Heart left ventricle (tissue), 16 donors: ENCODE data around the gene MYO1G. TPM values are rescaled to one million over a fixed set of nuclear protein-coding genes. Genes with fewer than 3 reads are reported as not detected.

Experiments used
- ATAC-seq, 4 donors: fragments of 200-7000 bp; cut with Tn5 transposase; one replicate each; pipeline ENCODE4 v1.9.1; 2020 to 2022; ENCODE audit warnings: moderate library complexity in 4 of 4, mild to moderate bottlenecking in 3 of 4, moderate number of reproducible peaks in 1 of 4
- DNase-seq, 5 donors: peaks; one replicate each; pipeline ENCODE4 v3.0.0-alpha.2; 2020
- H3K27ac ChIP-seq, 12 donors: fragments of 200-600 bp; sonication (generic) in 4 of 12; one replicate each; pipeline versions ENCODE4 v1.5.0 to v1.8.0; 2016 to 2022; ENCODE audit warnings: mild to moderate bottlenecking in 2 of 12
- H3K27me3 ChIP-seq, 9 donors: fragments of 200-600 bp; sonication (generic) in 2 of 9; one replicate each; pipeline versions ENCODE4 v1.5.1 to v1.8.0; 2016 to 2022; ENCODE audit warnings: mild to moderate bottlenecking in 3 of 9
- H3K36me3 ChIP-seq, 9 donors: fragments of 200-600 bp; sonication (generic) in 2 of 9; one replicate each; pipeline versions ENCODE4 v1.5.0 to v1.8.0; 2018 to 2022; ENCODE audit warnings: mild to moderate bottlenecking in 2 of 9
- H3K4me1 ChIP-seq, 12 donors: fragments of 200-600 bp; sonication (generic) in 4 of 12; one replicate each; pipeline versions ENCODE4 v1.5.0 to v1.8.0; 2016 to 2022; ENCODE audit warnings: mild to moderate bottlenecking in 3 of 12
- H3K4me3 ChIP-seq, 12 donors: fragments of 200-600 bp; sonication (generic) in 4 of 12; one replicate each; pipeline versions ENCODE4 v1.5.0 to v1.8.0; 2017 to 2022; ENCODE audit warnings: mild to moderate bottlenecking in 9 of 12, moderate library complexity in 4 of 12
- H3K9me3 ChIP-seq, 12 donors: fragments of 200-600 bp; sonication (generic) in 4 of 12; one replicate each; pipeline versions ENCODE4 v1.5.0 to v1.8.0; 2016 to 2022; ENCODE audit warnings: mild to moderate bottlenecking in 1 of 12
- POLR2A ChIP-seq, 2 donors: fragments of 450-650 bp; IDR thresholded peaks; one replicate each; pipeline ENCODE4 v1.6.1; 2017; ENCODE audit warnings: antibody characterized with exemption in 2 of 2, mild to moderate bottlenecking in 2 of 2, moderate library complexity in 2 of 2
- WGBS, 4 donors: extraction: QIAGEN DNeasy Blood & Tissue Kit in 2 of 4; methylation state at CpG; one replicate each; pipeline versions ENCODE4 v1.1.5 to v1.1.7; 2013 to 2018; 5-methylcytosine and 5-hydroxymethylcytosine counted together
- intact Hi-C, 10 donors: fragments of 100-400 bp; cut with DNase I; formaldehyde crosslinking; loops; one replicate each; pipeline versions ENCODE4 v1.11.1 to v1.14.2; 2022
- polyA plus RNA-seq, 2 donors: library from polyadenylated mRNA; stranded (reverse); fragments of 200-250 nt; gene quantifications; one replicate each; pipeline ENCODE4 v1.2.3, GENCODE V29; 2013
- total RNA-seq, 9 donors: library from RNA; depleted of rRNA in 2 of 9; stranded (reverse); fragments of >200 nt in 2 of 9; fragmentation: NEBNext Ultra II Directional in 3 of 9; extraction: Animal tissue kit (Norgen Biotek cat#: 25700) in 3 of 9; gene quantifications; one replicate each; pipeline versions ENCODE4 v1.1.0 to v1.2.4, GENCODE V29; 2016 to 2023
- TF ChIP-seq, protein P1 (sequence below), 12 donors: fragments of 200-600 bp; sonication (generic) in 4 of 12; IDR thresholded peaks; one replicate each; pipeline versions ENCODE4 v1.5.0 to v1.8.0; 2018 to 2022; ENCODE audit warnings: antibody characterized with exemption in 12 of 12, mild to moderate bottlenecking in 5 of 12
- donor health status: ischemic (EF 13 %, LVEDD 7.1; RV severe dilation, severe dysfunction).
- donor health status: healthy with polysubstance abuse.
- donor health status: DM: no; HTN: yes; CAD: no.
- donor health status: DM: no; HTN: no; CAD: no.
- donor health status: ischemic (EF 25% LVEDD 6.9; RV normal size, moderate dysfunction).
- donor health status: ischemic (EF 25% LVEDD 5.7; RV mildly dilated, moderate dysfunction).
- donor health status: healthy.
- donor health status: DM: yes; HTN: yes; CAD: no.
- donor health status: ischemic (EF 35%, LVEDD 5.7; RV mildly dilated, moderate dysfunction).
- donor health status: nonischemic (EF 11% LVEDD 7.7; RV severe dilation, severe dysfunction).
- donor health status: DM: yes; HTN: yes; CAD: no.
- donor health status: PGD.
- donor health status: ischemic (EF 29% LVEDD 5.4; RV normal size, mild dysfunction).
- donor health status: nonischemic (EF 23%, LVEDD 6.1; RV moderate dilation, normal function).

Gene MYO1G
- total and polyA plus RNA-seq, 11 donors, result 0.13 to 19.0 (median 0.79) TPM

DNA sequence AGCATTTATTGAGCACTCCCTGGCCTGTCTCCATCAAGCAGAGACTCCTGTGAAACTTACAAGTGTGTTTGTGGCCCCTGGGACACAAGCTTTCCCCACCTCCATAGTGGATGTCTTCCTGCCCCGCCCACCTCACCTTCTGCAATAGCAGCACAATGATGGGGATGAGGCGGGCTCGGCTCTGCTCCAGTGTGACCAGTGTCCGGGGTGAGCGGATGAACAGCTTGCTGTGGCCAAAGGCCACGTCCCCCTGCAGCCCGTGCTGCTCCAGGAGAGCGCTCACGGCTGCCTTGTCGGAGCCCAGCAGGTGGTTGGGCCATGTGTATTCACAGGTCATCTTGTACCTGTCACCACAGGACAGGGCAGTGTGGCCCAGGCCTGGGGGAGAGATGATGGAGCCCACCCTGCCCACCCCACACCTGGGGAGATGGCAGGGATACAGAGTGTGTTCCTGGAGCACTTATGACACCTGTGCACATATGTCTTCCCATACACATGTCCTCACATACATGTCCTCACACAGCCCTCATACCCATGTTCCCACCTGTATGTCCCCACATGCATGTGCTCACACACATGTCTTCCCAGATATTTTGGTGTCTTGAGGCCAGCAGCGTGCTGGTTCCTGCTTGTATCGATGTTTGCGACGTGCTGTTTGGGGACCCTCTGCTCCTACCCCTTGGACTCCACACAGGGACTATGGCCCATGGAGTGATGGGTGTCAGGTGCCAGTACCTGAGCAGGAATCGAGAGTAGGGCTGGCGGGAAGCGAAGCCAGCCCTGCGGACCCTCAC lies 12.7 kb downstream of the MYO1G start:
- DNase-seq, result no peak
- Histone ChIP-seq H3K9me3 (no peaks in the 10 kb centered on the region), H3K27ac (no peak overlapping the region), H3K4me3 (no peak overlapping the region), H3K36me3 (peaks cover 0 to 48% (median 0%) of the 10 kb centered on the region in 9 donors), H3K4me1 (peaks cover 0 to 15% (median 10%) of the 10 kb centered on the region in 12 donors), H3K27me3 (peaks cover 0 to 17% (median 6%) of the 10 kb centered on the region in 9 donors)
- WGBS, 4 donors, result 92 to 95% (median 94%) methylated on average over 15 to 18 of the region's 18 CpGs
- TF ChIP-seq POLR2A (IDR thresholded peaks at IDR 0.05), result no peak
- TF ChIP-seq, protein P1, sequence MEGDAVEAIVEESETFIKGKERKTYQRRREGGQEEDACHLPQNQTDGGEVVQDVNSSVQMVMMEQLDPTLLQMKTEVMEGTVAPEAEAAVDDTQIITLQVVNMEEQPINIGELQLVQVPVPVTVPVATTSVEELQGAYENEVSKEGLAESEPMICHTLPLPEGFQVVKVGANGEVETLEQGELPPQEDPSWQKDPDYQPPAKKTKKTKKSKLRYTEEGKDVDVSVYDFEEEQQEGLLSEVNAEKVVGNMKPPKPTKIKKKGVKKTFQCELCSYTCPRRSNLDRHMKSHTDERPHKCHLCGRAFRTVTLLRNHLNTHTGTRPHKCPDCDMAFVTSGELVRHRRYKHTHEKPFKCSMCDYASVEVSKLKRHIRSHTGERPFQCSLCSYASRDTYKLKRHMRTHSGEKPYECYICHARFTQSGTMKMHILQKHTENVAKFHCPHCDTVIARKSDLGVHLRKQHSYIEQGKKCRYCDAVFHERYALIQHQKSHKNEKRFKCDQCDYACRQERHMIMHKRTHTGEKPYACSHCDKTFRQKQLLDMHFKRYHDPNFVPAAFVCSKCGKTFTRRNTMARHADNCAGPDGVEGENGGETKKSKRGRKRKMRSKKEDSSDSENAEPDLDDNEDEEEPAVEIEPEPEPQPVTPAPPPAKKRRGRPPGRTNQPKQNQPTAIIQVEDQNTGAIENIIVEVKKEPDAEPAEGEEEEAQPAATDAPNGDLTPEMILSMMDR (IDR thresholded peaks at IDR 0.05), result no peak
- no peak for ATAC-seq
- intact Hi-C loops, result loop anchor here in 1 of 10 donors (5.0 kb wide), 1 partner anchor 151 kb away; no protein-coding TSS in a partner anchor

GRCh38 chr7:44965441-44965903 lies 13.3 kb downstream of the MYO1G start:
- ATAC-seq (no peak), DNase-seq (no peak)
- H3K27ac ChIP-seq, result no peak overlapping the region
- peaks cover 0 to 15% (median 10%) of the 10 kb centered on the region in 12 donors for H3K4me1 ChIP-seq
- TF ChIP-seq POLR2A (IDR thresholded peaks at IDR 0.05), result no peak
- TF ChIP-seq, protein P1 (IDR thresholded peaks at IDR 0.05), result no peak
- WGBS, 4 donors, result 92 to 99% (median 97%) methylated on average over 6 to 16 of the region's 16 CpGs
- no peaks in the 10 kb centered on the region for H3K9me3 ChIP-seq
- intact Hi-C loops, result loop anchor here in 1 of 10 donors (5.0 kb wide), 1 partner anchor 152 kb away; no protein-coding TSS in a partner anchor
- no peak overlapping the region for H3K4me3 ChIP-seq
- peaks cover 0 to 46% (median 0%) of the 10 kb centered on the region in 9 donors for H3K36me3 ChIP-seq
- H3K27me3 ChIP-seq, result peaks cover 0 to 17% (median 6%) of the 10 kb centered on the region in 9 donors

DNA sequence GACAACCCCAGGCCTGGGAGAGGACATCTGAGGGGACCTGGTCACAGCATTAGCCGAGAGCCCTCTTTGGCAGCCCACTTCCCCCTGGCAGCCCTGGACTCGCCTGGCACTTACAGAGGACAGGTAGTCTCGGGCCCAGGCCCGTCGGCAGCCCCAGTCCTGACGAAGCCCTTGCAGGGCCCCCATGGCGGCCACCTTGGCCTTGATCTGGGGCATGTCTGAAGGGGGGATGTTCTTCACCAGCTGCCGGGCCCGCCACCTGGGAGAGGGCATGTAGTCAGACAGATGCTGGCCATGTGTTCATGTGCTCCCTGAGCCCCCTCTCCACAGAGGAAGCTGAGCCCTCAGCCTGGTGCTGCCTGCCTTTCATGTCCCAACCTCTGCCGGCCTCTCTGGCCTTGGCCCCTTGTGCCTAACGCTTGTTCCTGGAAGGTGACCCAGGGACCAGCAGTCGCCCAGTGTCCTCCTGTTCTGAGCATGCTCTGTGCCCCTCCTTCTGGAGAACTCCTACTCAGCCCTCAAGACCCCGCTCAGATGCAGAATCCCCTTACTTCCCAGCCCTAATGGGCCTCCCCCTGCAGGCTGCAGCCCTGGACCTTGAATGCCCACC lies 13.9 kb downstream of the MYO1G start:
- DNase-seq (no peak), ATAC-seq (no peak)
- TF ChIP-seq, protein P1 (IDR thresholded peaks at IDR 0.05), result no peak
- TF ChIP-seq POLR2A (IDR thresholded peaks at IDR 0.05), result no peak
- WGBS, 4 donors, result 87 to 97% (median 96%) methylated on average over 6 to 13 of the region's 13 CpGs
- Histone ChIP-seq H3K4me1 (peaks cover 0 to 15% (median 10%) of the 10 kb centered on the region in 12 donors), H3K4me3 (no peak overlapping the region), H3K36me3 (peaks cover 0 to 46% (median 0%) of the 10 kb centered on the region in 9 donors), H3K27ac (no peak overlapping the region), H3K27me3 (peaks cover 0 to 22% (median 6%) of the 10 kb centered on the region in 9 donors), H3K9me3 (no peaks in the 10 kb centered on the region)
- intact Hi-C loops, result loop anchor here in 1 of 10 donors (5.0 kb wide), 1 partner anchor 152 kb away; no protein-coding TSS in a partner anchor

DNA sequence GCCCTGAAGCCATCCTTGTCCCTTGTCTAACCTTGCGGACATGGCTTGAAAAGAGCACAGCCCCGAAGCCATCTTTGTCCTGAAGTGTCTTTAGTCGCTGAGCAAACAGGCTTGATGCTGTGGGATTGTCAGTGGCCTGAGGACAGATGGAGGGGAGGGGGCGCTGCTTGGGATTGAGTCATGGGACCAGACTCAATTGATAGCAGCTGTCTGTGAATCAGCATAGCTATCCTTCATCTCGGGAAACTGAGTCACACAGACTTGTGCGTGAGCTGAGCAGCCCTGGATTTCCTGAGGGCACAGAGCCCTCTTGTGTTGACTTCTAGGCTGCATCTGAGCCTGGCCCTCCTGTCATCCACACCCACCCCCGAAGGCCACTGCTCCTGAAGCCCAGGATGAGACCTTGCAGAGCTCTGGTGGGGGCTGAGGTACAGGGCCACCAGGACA lies 14.4 kb downstream of the MYO1G start:
- H3K9me3 ChIP-seq, result no peaks in the 10 kb centered on the region
- ATAC-seq (no peak), DNase-seq (no peak)
- H3K27ac ChIP-seq, result no peak overlapping the region
- peaks cover 0 to 15% (median 11%) of the 10 kb centered on the region in 12 donors for H3K4me1 ChIP-seq
- no peak overlapping the region for H3K4me3 ChIP-seq
- intact Hi-C loops, result no loop called here
- WGBS, 4 donors, result 65 to 80% (median 77%) methylated on average over 5 to 7 of the region's 7 CpGs
- H3K27me3 ChIP-seq, result peaks cover 0 to 24% (median 6%) of the 10 kb centered on the region in 9 donors
- peaks cover 0 to 44% (median 0%) of the 10 kb centered on the region in 9 donors for H3K36me3 ChIP-seq
- TF ChIP-seq POLR2A (IDR thresholded peaks at IDR 0.05), result no peak
- TF ChIP-seq, protein P1 (IDR thresholded peaks at IDR 0.05), result no peak
